K562 treated with DMSO at 1 percent for 12 hours (cell line): ENCODE data around the gene POSTN. TPM values are rescaled to one million over a fixed set of nuclear protein-coding genes. Genes with fewer than 3 reads are reported as not detected.

Experiments used
- total RNA-seq: library from RNA; unstranded; fragments of 300-600 nt; gene quantifications from 2 replicates; pipeline ENCODE4 v1.2.3, GENCODE V29; 2022; ENCODE audit not compliant: insufficient read depth

POSTN gene
- total RNA-seq, result not detected in 2 replicates

GRCh38 chr13:37598597-37598996 is at the start of gene POSTN:
POSTN (minus strand) TSS chr13:37598768; CDS start chr13:37598726, 42 bp downstream.

